Psoas muscle (tissue), 8 donors: ENCODE measurements around the gene DBN1. TPM values are rescaled to one million over a fixed set of nuclear protein-coding genes. Genes with fewer than 3 reads are reported as not detected.

Experiments used
- ATAC-seq, 4 donors: fragments of 200-7000 bp; cut with Tn5 transposase; one replicate each; pipeline ENCODE4 v1.9.1; 2020; ENCODE audit warnings: moderate library complexity in 3 of 4, mild to moderate bottlenecking in 2 of 4
- DNase-seq, 2 donors: peaks; one replicate each; pipeline ENCODE4 v3.0.0-alpha.2; 2020
- H3K27ac ChIP-seq: fragments of 200-600 bp; one replicate; pipeline ENCODE4 v1.8.0; 2022
- H3K27me3 ChIP-seq, 3 donors: fragments of 200-600 bp in 1 of 3; one replicate each; pipeline versions ENCODE4 v1.6.1 to v1.8.0; 2013 to 2022; ENCODE audit warnings: low read length in 2 of 3, mild to moderate bottlenecking in 2 of 3, moderate library complexity in 1 of 3; ENCODE audit not compliant: insufficient read depth in 3 of 3
- H3K36me3 ChIP-seq, 2 donors: fragments of 200-600 bp in 1 of 2; one replicate each; pipeline versions ENCODE4 v1.6.1 to v1.8.0; 2013 to 2022; ENCODE audit warnings: low read depth in 1 of 2, mild to moderate bottlenecking in 1 of 2, moderate library complexity in 1 of 2; ENCODE audit not compliant: insufficient read depth in 1 of 2
- H3K4me1 ChIP-seq: fragments of 200-600 bp; one replicate; pipeline ENCODE4 v1.8.0; 2022
- H3K4me3 ChIP-seq: fragments of 200-600 bp; one replicate; pipeline ENCODE4 v1.8.0; 2022; ENCODE audit warnings: mild to moderate bottlenecking
- H3K9me3 ChIP-seq: fragments of 200-600 bp; one replicate; pipeline ENCODE4 v1.8.0; 2022
- CTCF ChIP-seq: fragments of 200-600 bp; IDR thresholded peaks from one replicate; pipeline ENCODE4 v1.8.0; 2022; ENCODE audit warnings: antibody characterized with exemption
- WGBS, 3 donors: extraction: QIAGEN DNeasy Blood & Tissue Kit; methylation state at CpG; one replicate each; pipeline versions ENCODE4 v1.1.6 to v1.1.7; 2013; 5-methylcytosine and 5-hydroxymethylcytosine counted together
- intact Hi-C, 2 donors: fragments of 100-400 bp; cut with DNase I; formaldehyde crosslinking; loops; one replicate each; pipeline versions ENCODE4 v1.11.0 to v1.14.2; 2022
- polyA plus RNA-seq, 3 donors: library from polyadenylated mRNA; stranded (reverse); fragments of 200-250 nt; gene quantifications; one replicate each; pipeline ENCODE4 v1.2.3, GENCODE V29; 2013
- total RNA-seq, 4 donors: library from RNA; stranded (reverse); fragmentation: NEBNext Ultra II Directional in 2 of 4; extraction: Animal tissue kit (Norgen Biotek cat#: 25700) in 2 of 4; gene quantifications; one replicate each; pipeline versions ENCODE4 v1.2.1 to v1.2.4, GENCODE V29; 2021 to 2023
- donor health status: healthy with polysubstance abuse.
- donor health status: DM: no; HTN: no; CAD: no; lungs with moderate emphysema.
- donor health status: Bipolar disorder and iron deficiency.
- donor health status: healthy.
- donor health status: DM: yes; HTN: yes; CAD: no.
- donor health status: DM: no; HTN: no; CAD: no.
- donor health status: DM: no; HTN: no; CAD: no.
- donor health status: DM: yes; HTN: yes; CAD: no.

DBN1 gene
- total and polyA plus RNA-seq, 7 donors: 8.1 to 28.4 (median 20.8) TPM

GRCh38 chr5:177499842-177500241, 26.4 kb upstream of the DBN1 start:
- Histone ChIP-seq H3K4me3 (no peak overlapping the region), H3K9me3 (no peaks in the 10 kb centered on the region), H3K4me1 (peaks cover 9% of the 10 kb centered on the region), H3K27me3 (no peaks in the 10 kb centered on the region), H3K36me3 (peaks cover 0 to 12% of the 10 kb centered on the region in 2 donors), H3K27ac (no peak overlapping the region)
- intact Hi-C loops: loop anchor here (2.0 to 5.0 kb wide), 4 partner anchors 45 to 109 kb away; partner anchors contain the start of gene F12 (in 1 of the 2)
- no peak for DNase-seq
- TF ChIP-seq CTCF: no peak
- 57 to 70% (median 67%) methylated on average over 6 of the region's 6 CpGs for WGBS, 3 donors
- ATAC-seq: no peak

GRCh38 chr5:177498013-177498787, 24.8 kb upstream of the DBN1 start:
- H3K27ac ChIP-seq: peak overlapping the region; percentile 94
- H3K9me3 ChIP-seq: no peaks in the 10 kb centered on the region
- intact Hi-C loops: no loop called here
- no peaks in the 10 kb centered on the region for H3K27me3 ChIP-seq
- DNase-seq (peak; percentile 62 to 81), ATAC-seq (peak in 1 of 4 donors; percentile 4)
- peaks cover 0 to 14% of the 10 kb centered on the region in 2 donors for H3K36me3 ChIP-seq
- no peak for TF ChIP-seq CTCF
- H3K4me3 ChIP-seq: peak overlapping the region; percentile 85
- H3K4me1 ChIP-seq: peaks cover 26% of the 10 kb centered on the region
- WGBS, 3 donors: 16 to 24% (median 17%) methylated on average over 41 to 48 of the region's 48 CpGs

GRCh38 chr5:177497292-177498012, 24.0 kb upstream of the DBN1 start, which contains the start of gene PDLIM7:
PDLIM7 (minus strand) TSS chr5:177497604; CDS start chr5:177496512, 1,092 bp downstream.
- DNase-seq (peak; percentile 96 to 98), ATAC-seq (peak; percentile 83 to 86 (median 84))
- Histone ChIP-seq H3K9me3 (no peaks in the 10 kb centered on the region), H3K4me1 (peaks cover 33% of the 10 kb centered on the region), H3K36me3 (peaks cover 0 to 22% of the 10 kb centered on the region in 2 donors), H3K27me3 (no peaks in the 10 kb centered on the region), H3K27ac (peak within 1 kb of the TSS; percentile 94), H3K4me3 (peak within 1 kb of the TSS; percentile 85)
- intact Hi-C loops: no loop called here
- 0 to 1% (median 0%) methylated on average over 50 to 73 of the region's 73 CpGs for WGBS, 3 donors
- no peak for TF ChIP-seq CTCF

GRCh38 chr5:177496727-177497291, 23.4 kb upstream of the DBN1 start:
- no peak for TF ChIP-seq CTCF
- Histone ChIP-seq H3K4me1 (peaks cover 39% of the 10 kb centered on the region), H3K27me3 (no peaks in the 10 kb centered on the region), H3K9me3 (no peaks in the 10 kb centered on the region), H3K4me3 (peak overlapping the region; percentile 85), H3K27ac (peak overlapping the region; percentile 94), H3K36me3 (peaks cover 0 to 28% of the 10 kb centered on the region in 2 donors)
- DNase-seq (peak; percentile 87 to 94), ATAC-seq (peak; percentile 69 to 77 (median 74))
- intact Hi-C loops: no loop called here
- 0 to 3% (median 0%) methylated on average over 16 to 29 of the region's 29 CpGs for WGBS, 3 donors
